GM21529 (cell line): ENCODE results near the gene ANXA2.
"Not testable (repeated sequence)": the region's sequence is repeated elsewhere in the genome, so short reads cannot be mapped to it uniquely, and the experiment has no call there.

Experiments
- ATAC-seq: cut with Tn5 transposase; IDR thresholded peaks from one replicate; pipeline ENCODE4 v1.9.1; 2021; ENCODE audit not compliant: unreplicated experiment

ANXA2 gene

DNA sequence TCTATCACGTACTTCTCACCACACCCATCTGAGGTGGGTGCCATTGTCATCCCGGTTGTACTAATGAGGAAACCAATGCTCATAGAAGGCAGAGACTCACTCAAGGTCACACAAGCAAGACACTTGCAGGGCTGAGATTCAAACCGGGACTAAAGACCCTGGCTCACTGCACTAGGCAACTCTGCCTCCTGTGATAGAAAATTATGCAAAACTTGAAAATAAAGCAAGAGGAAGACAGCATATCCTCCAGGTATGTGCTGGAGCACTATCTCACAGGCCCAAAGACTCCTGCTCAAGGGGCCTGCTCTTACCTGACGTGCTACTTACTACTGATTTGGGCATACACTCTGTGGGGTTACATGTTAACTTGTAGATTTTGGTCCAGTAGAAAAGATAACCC, 25.6 kb downstream of the ANXA2 start:
- no peak for ATAC-seq

DNA sequence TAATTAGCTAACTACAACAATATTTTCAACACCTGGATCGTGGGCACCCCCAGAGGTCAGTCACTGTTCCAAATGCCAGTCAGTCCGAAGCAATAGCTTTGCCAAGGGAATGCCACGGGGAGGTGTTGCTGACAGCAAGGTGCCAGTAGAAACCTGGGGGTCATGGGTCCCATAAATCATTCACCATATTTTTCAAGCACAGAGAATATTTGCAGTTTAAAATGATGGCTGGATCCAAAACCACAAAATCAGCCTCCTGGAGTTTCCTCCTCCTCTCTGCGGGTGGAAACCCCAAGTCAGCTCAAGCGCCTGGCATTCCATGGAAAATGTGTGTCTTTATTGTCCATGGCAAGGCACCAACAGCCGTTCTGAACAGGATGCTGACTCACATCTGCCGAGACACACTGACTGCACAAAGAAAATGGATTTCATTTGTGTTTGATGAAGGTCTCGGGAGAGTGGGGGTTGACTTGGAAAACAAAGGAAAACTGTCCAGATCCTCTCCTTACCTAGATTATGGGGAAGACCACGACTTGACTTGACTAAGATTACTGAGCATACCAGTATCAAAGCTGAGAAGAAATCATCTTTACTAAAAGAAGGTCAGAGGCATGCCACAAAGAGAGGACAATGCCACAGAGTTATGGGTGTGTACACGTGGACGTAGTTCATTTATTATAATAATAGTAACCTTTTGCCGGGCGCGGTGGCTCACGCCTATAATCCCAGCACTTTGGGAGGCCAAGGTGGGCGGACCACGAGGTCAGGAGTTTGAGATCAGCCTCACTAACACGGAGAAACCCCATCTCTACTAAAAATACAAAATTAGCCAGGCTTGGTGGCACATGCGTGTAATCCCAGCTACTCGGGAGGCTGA, 26.4 kb downstream of the ANXA2 start:
- no peak for ATAC-seq

DNA sequence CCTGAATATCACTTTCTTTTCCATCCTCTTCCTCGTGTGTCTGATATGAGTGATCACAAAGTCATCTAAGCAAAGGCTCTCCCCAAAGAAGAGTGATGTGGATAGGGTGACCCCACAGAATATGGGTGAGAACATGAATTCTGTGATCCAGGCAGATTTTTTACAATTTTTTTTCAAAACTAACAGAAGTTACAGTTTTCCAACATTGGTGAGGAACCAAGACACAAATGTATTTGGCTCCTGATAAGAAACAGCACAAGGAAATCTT, 27.0 kb downstream of the ANXA2 start:
- no peak for ATAC-seq

DNA sequence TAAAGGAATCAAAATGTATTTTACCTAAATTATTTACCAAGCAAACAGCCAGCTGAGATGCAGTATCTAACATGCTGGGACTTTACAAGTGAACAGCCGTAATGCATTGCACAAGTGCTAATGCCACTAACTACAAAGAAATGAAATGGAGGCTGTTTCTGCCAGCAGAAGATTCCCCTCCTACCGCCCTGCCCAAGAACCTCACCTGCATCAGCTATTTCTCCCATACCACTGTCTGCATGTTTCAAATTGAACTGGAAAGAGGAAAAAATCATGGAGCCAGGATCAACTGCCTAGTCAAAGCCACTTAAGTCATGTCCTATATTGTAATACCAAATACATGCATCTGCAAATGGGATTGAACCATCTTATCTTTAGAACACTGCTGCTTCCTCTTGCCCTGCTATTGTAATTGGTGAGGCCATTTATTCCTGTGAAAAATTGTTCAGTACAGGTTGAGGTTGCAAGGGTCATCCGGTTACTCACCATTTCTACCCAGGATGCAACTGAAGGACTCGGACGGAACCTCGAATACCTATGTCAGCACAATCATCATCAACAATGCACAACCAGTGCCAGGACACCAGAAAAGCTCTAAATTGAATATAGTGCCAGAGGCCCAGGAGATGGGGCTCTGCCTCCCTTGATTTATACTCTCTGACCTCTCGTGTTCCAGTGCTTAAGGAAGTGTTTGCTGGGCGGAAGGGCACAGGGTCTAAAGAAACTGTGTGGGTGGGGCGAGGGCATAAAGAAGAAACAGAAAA, 27.5 kb downstream of the ANXA2 start:
- ATAC-seq = no peak

DNA sequence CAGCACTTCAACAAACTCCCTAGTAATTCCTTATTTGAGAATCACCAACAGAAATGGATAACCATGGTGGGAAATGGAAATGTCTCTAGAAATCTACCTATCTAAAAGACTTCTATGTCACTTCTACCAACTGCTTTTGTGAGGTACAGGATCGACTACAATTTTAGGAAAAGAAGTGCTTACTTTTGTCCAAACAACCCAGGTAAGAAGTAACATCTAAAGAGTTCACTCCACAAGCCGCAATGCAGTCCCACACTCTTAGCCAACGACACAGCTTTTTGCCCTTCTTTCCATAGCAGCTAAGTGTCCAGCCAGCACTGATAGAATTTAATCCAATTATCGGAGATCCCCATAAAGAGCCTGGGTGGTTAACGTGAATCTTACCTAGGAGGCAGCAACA, 28.1 kb downstream of the ANXA2 start:
- ATAC-seq = no peak

DNA sequence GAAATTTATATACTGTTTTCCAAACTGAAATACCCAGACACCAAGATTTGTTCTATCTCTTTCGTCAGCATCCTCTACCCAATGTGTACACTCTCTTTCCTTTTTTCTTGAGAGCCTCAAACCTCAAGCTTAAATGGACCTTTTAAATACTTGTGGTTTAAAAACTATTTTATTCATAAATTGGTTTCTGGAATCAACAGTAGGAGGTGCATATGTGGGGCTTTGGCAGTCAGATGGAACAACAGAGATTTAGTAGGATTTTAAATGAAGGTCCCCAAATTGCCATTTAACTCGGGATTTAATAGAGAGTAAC, 33.2 kb downstream of the ANXA2 start:
- no peak for ATAC-seq

DNA sequence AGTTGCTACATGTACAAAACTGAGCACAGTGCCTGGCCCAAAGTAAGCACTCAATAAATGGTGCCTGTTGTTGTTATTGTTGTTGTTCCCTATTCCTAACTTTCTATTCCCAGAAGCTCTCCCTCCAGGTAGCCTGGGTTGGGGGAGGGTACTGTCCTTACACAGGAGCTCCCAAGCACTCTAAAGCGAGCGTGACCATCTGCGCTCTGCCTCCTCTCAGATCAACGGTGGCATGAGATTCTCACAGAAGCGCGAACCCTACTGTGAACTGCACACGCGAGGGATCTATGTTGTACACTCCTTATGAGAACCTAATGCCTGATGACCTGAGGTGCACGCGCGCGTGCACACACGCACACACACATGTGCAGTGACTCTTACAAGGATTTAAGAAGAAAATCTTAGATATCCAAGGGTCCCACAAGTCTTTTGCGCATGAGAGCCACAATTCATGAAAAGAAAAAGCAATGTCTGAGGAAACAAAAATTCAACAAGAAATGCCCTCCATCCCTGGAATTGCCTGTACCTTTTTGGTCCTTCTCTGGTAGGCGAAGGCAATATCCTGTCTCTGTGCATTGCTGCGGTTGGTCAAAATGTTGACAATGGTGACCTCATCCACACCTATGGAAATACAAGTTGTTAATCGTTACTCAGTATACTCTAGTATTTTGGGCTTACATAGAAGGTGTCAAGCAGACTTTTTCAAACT, 33.7 kb downstream of the ANXA2 start:
- ATAC-seq = no peak

DNA sequence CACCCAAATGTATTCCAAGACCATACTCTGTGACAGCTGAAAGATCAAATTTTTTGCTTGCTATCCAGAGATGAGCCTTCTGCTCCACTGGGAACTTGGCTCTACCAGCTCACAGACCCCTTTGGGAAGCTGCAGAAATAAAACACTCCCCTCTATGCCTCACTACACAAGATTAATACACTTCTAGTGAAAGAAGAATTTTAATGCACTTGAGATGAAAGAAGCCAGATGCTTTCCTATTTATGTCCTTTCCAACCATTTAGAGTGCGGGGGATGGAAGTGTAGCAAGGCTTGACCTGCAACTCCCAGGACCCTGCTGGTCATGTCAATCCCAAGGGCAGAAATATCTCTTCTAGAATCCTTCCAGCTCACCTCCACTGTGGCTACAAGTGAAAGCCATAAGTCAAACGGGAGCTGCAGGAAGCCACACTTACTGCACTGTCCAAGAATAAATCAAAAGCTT, 34.7 kb downstream of the ANXA2 start:
- no peak for ATAC-seq

DNA sequence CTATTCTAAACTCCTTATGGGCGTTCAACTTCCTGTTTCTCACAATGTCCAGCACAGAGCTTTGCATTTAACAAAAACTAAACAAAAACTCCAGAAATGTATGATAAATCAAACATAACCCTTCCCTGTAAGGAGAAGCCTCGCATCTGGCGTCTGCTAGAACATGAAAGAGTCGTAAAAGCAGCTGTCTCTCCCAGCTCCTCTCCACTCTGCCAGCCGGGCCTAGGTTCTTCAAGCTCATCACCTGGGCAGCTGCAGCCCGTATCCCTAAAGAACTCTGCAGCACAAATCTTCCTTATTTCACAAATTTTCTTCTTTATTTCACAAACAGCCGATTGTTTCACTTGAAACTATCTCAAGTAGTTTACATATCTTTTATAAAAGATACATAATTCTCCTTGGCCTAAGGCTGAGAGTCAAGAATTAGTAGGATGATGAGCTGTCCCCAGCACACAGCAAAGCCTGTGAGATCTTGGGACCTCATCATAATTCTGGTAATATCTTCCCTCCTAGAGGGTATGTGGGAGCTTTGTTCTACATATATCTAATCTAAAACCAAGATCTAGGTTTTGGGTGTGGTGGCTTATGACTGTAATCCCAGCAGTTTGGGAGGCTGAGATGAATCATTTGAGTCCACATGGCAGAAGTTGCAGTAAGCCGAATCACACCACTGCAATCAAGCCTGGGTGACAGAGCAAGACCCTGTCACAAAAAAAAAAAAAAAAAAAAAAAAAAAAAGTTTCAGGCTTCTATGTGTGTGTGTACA, 35.3 kb downstream of the ANXA2 start:
- no peak for ATAC-seq

DNA sequence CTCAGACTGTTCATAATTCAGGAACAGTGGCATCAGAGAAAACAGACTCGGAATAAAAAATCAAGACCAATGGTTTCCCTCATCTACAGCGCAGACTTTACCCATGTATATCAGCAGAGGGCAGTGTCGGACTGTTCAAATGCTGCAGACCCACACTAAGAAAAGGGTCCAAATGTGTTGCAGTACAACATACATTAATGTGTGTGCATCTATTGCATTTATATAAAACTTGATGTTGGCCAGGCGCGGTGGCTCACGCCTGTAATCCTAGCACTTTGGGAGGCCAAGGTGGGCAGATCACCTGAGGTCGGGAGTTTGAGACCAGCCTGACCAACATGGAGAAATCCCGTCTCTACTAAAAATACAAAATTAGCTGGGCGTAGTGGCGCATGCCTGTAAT, 38.0 kb downstream of the ANXA2 start:
- ATAC-seq = not testable (repeated sequence)

DNA sequence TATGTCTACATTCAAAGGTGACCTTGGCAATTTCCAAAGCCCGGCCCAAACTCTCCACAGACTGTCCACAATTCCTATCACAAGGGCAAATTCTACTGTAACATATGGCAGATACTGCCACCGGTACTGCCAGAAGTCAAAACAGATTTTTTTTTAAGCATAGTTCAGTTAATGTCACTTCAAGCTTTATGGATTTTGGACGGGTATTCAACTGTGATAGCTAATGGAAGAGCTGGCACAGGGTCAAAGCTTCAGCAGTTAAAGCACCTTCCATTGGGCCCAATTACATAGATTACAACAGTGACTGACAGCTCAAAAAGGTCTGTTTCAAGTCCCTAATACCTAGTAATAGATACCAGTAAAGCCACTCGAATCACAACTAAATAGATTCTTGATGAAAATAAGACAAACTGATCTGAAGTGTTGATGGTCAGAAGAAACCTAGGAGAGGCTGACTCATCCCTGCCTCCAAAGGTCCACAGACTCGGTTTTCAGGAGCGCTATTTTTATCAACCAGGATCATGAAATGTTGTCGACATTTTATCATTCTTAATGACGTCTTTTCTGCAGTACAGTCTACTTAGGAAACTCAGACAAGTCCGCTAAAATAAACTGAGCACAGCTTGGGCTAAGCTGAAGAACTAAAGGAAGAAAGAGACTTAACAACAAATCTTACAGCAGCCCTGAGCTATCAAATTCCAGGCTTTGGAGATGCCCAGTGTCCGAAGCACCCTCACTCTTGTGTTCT, 38.7 kb downstream of the ANXA2 start:
- no peak for ATAC-seq

DNA sequence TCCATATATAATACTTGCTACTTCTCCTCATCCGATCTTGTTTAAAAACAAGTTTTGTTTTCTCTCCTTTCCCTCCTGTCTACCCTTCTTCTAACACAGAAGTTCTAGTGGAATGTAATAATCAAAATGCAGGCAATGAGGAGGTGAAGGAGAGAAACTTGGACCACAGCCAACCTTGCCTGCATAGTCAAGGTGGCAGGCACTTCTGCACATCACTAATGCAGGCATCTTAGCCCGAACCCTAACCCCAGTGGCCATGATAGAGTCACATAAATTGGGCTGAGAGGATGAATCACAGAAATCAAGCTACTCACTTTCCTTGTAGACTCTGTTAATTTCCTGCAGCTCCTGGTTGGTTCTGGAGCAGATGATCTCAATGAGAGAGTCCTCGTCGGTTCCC, 41.0 kb downstream of the ANXA2 start:
- ATAC-seq = no peak

DNA sequence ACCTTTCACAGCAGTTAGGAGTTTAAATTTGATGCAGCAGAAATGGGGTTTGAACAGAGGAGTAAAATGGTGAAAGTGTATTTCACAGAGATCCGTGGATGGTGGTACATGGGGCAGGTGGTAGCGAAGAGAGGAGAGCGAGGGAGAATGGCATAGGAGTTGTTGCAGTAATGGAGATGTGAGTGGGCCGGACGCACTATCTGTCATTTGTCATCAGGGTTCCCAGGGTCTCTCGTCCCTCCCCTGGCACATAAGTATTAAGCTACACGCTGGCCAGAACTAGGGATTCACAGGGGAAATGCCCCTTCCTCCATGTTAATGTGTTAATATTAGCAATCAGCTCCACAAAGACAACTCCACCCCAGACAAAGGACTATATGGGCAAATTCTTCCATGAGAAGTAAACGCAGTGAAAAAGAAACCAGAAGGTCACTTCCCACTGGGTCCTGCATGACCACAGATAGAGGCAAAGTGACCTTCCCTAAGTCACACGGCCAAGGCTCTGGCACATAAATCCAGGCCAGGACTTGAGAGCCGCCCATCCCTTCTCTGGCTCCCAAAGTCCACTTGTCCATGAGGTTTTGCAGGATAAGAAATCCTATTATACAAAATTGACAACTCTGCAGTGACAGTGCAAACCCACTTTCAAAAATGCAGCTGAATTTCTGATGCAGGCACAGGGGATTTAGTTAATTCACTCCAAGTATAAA, 42.5 kb downstream of the ANXA2 start:
- no peak for ATAC-seq

DNA sequence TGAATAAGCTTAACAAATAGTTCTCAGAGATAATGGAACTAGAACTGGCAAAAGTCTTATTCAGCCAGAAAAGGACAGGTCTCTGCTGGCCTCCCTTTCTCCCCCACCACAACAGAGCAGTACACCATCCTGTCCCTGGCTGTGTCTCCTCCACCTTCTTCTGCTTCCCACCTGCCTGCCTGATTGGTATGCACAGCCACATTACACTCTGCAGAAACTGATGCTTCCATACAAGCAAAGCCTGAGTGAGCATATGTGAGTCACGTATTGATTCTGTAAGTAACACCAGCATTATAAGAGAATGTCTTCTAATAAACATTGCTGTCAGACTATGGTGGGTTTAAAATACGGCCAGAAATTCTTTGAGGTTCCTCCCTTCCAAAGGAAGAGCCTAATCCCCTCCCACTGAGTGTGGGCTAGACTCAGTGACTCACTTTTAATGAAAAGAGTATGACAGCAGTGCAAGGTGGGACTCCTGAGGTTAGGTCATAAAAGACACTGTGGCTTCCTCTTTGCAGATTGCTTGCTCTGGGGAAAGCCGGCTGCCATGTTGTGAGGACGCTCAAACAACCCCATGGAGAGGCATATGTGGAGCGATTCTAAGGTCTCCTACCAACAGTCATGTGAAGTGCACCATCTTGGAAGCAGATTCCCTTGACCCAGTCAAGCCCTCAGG, 44.4 kb downstream of the ANXA2 start:
- ATAC-seq = no peak

DNA sequence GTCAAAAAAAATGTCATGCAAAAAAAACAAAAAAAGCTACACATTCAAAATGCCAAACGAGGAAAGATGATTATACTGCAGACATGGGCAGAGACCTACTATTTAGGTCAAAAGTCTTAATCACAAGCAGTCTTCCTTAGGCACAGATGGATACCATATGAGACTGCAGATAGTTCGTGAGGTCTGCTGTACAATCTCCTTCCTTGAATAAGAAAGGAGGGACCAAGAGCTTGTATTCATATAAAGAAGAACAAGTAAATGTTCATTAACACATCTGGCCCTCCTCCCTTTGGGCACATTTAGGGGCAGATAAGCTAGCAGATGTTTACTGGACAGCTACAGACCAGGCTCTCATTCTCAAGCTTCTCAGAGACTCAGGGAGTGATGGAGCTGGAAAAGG, 45.3 kb downstream of the ANXA2 start:
- no peak for ATAC-seq

DNA sequence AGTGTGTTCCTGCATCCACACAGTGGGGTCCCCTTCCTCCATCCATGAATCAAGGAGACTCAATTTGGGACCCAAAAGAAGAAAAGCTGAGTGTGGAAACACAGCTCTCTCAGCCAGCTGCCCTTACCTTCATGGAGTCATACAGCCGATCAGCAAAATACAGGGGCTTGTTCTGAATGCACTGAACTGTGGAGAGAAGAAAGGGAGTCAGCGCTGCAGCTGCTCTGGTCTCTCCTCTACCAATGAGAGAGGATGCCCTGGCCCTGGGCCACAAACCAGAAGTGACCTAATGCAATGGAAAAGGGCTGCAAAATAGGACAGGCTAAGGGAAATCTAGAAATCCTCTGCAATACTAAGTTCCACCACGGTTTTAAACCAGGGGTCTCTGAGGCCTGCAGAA, 46.7 kb downstream of the ANXA2 start:
- ATAC-seq = no peak

DNA sequence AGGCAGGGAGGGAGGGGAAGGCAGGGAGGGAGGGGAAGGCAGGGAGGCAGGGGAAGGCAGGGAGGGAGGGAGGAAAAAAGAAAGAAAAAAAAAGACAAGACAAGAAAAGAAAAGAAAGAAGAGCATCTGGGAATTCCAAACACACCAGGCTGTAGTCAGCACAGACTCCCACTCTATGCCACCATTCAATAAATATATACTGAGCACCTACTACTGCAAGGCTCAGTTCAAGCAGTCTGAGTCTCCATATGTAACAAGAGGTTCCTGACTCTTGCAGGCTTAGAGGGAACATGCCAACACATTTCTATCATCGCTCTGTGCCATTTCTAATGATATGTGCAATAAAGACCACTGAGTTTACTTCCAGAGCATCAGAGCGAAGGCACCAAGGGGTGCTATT, 47.7 kb downstream of the ANXA2 start:
- no peak for ATAC-seq

DNA sequence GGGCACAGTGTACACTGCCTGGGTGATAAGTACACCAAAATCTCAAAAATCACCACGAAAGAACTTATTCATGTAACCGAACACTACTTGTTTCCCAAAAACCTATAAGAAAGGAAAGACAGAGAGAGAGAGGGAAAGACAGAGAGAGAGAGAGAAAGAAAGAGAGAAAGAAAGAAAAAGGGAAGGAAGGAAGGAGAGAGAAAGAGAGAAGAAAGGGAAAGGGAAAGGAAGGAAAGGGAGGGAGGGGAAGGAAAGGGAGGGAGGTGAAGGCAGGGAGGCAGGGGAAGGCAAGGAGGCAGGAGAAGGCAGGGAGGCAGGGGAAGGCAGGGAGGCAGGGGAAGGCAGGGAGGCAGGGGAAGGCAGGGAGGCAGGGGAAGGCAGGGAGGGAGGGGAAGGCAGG, 48.2 kb downstream of the ANXA2 start:
- ATAC-seq = no peak

DNA sequence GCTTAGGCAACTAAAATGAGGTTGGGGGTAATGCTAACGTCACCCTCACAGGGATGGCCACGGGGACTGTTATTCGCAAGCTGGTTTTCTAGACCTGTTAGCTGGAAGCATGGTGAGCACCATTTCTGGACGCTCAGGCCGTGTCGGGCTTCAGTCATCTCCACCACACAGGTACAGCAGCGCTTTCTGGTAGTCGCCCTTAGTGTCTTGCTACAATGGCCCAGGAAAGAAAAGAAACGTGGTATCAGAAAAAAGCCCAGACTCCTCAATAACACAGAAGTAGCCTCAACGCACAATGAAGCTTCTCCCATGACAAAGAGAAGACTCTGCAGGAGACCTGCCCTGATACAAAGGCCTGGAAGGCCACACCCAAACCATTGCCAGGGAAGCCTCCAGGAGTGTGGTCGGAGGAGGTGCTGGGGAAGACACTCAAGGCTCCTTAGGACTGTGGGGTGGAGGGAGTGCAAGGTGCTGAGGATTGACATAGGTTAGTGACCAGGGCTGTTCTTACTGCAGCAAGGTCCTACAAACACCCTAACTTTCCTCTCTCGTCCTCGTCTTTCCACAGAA, 50.2 kb downstream of the ANXA2 start:
- ATAC-seq = no peak
